Adrenal gland (tissue), 12 donors: ENCODE measurements around the gene THSD7B. TPM values are rescaled to one million over a fixed set of nuclear protein-coding genes. Genes with fewer than 3 reads are reported as not detected.

Experiments
- DNase-seq, 7 donors: peaks; one replicate each; pipeline ENCODE4 v3.0.0-alpha.2; 2019 to 2020
- H3K27ac ChIP-seq, 5 donors: fragments of 200-600 bp; sonication (generic) in 4 of 5; 1 replicate in 3 of 5; 2 replicates in 2 of 5; pipeline versions ENCODE4 v1.5.1 to v1.8.0; 2016 to 2020; ENCODE audit warnings: mild to moderate bottlenecking in 1 of 5
- H3K27me3 ChIP-seq: fragments of 200-600 bp; 2 replicates; pipeline ENCODE4 v1.8.0; 2021
- H3K36me3 ChIP-seq, 2 donors: fragments of 200-600 bp; replicated peaks in 1 of 2; 1 replicate in 1 of 2; 2 replicates in 1 of 2; pipeline versions ENCODE4 v1.5.1 to v1.8.0; 2018 to 2022
- H3K4me1 ChIP-seq, 2 donors: fragments of 200-600 bp; replicated peaks in 1 of 2; 1 replicate in 1 of 2; 2 replicates in 1 of 2; pipeline versions ENCODE4 v1.5.1 to v1.8.0; 2018 to 2021
- H3K4me3 ChIP-seq, 4 donors: fragments of 200-600 bp; sonication (generic) in 3 of 4; one replicate each; pipeline ENCODE4 v1.5.1; 2016 to 2018
- H3K9me3 ChIP-seq, 3 donors: fragments of 200-600 bp; sonication (generic) in 1 of 3; replicated peaks in 1 of 3; 1 replicate in 2 of 3; 2 replicates in 1 of 3; pipeline versions ENCODE4 v1.5.1 to v1.8.0; 2016 to 2021
- POLR2A ChIP-seq, 2 donors: fragments of 450-650 bp; IDR thresholded peaks; one replicate each; pipeline ENCODE4 v1.6.1; 2017; ENCODE audit warnings: antibody characterized with exemption in 2 of 2, mild to moderate bottlenecking in 2 of 2, moderate library complexity in 1 of 2
- WGBS, 4 donors: extraction: QIAGEN DNeasy Blood & Tissue Kit in 2 of 4; methylation state at CpG; one replicate each; pipeline versions ENCODE4 v1.1.5 to v1.1.7; 2013 to 2017; 5-methylcytosine and 5-hydroxymethylcytosine counted together
- intact Hi-C, 2 donors: fragments of 100-400 bp; cut with DNase I; formaldehyde crosslinking; loops; one replicate each; pipeline versions ENCODE4 v1.14.1 to v1.15.0; 2022 to 2023
- polyA plus RNA-seq, 3 donors: library from polyadenylated mRNA; stranded (reverse); fragments of 200-250 nt in 2 of 3; fragments of 350-450 nt in 1 of 3; fragmentation: Illumina TruSeq in 1 of 3; extraction: RNeasy Lipid Tissue Mini Kit (QIAGEN cat#74804) in 1 of 3; gene quantifications; one replicate each; pipeline ENCODE4 v1.2.3, GENCODE V29; 2013 to 2014
- total RNA-seq, 9 donors: library from RNA; depleted of rRNA in 4 of 9; stranded (reverse); fragments of >200 nt in 4 of 9; fragments of 120-200 nt in 1 of 9; fragmentation: NEBNext Ultra II Directional in 1 of 9; extraction: Animal tissue kit (Norgen Biotek cat#: 25700) in 1 of 9; gene quantifications; one replicate each; pipeline versions ENCODE4 v1.1.0 to v1.2.4, GENCODE V29; 2013 to 2023
- TF ChIP-seq, protein P1 (sequence below), 6 experiments: fragments of 450-650 bp in 4 of 6; fragments of 200-600 bp in 2 of 6; sonication (generic) in 1 of 6; IDR thresholded peaks; 1 replicate in 5 of 6; 2 replicates in 1 of 6; pipeline versions ENCODE4 v1.5.1 to v1.8.0; 2016 to 2021; ENCODE audit warnings: antibody characterized with exemption in 6 of 6, mild to moderate bottlenecking in 2 of 6, moderate library complexity in 1 of 6
- donor health status: healthy with polysubstance abuse.
- donor health status: Bipolar disorder and iron deficiency.
- donor health status: DM: yes; HTN: yes; CAD: no.
- donor health status: DM: no; HTN: no; CAD: no.
- donor health status: DM: no; HTN: no; CAD: no.
- donor health status: DM: yes; HTN: yes; CAD: no.

The THSD7B gene
- total and polyA plus RNA-seq, 12 donors = under 0.01 to 0.44 (median 0.12) TPM; not detected in 4

- no peaks in the 10 kb centered on the region for H3K27me3 ChIP-seq
- H3K36me3 ChIP-seq = no peaks in the 10 kb centered on the region
These were observed 413.6 kb downstream of the THSD7B start for GRCh38 chr2:137178951-137179377.

DNA sequence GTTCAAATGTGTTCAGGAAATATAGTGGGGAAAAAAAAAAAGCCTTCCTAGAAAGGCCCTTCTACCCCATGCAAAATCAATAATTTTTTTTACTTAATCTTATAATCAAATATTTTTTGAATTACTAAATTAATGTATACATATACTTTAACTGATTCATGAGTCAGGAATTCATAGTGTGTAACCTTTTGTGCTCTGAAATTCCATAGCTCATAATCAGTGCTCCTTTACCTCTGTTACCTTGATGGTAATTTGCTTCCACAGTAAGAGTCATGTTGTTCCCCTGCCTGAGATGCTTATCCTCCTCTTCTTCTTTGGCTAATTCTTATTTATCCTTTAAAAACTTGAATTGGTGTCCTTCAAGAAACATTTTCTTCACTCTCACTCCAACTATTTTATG is 414.2 kb downstream of the THSD7B start:
- Histone ChIP-seq H3K27ac (no peak overlapping the region), H3K4me1 (no peaks in the 10 kb centered on the region), H3K4me3 (no peak overlapping the region), H3K9me3 (no peaks in the 10 kb centered on the region), H3K36me3 (no peaks in the 10 kb centered on the region), H3K27me3 (no peaks in the 10 kb centered on the region)
- TF ChIP-seq POLR2A (IDR thresholded peaks at IDR 0.05) = no peak
- TF ChIP-seq, protein P1, sequence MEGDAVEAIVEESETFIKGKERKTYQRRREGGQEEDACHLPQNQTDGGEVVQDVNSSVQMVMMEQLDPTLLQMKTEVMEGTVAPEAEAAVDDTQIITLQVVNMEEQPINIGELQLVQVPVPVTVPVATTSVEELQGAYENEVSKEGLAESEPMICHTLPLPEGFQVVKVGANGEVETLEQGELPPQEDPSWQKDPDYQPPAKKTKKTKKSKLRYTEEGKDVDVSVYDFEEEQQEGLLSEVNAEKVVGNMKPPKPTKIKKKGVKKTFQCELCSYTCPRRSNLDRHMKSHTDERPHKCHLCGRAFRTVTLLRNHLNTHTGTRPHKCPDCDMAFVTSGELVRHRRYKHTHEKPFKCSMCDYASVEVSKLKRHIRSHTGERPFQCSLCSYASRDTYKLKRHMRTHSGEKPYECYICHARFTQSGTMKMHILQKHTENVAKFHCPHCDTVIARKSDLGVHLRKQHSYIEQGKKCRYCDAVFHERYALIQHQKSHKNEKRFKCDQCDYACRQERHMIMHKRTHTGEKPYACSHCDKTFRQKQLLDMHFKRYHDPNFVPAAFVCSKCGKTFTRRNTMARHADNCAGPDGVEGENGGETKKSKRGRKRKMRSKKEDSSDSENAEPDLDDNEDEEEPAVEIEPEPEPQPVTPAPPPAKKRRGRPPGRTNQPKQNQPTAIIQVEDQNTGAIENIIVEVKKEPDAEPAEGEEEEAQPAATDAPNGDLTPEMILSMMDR (IDR thresholded peaks at IDR 0.05) = no peak
- no peak for DNase-seq
- intact Hi-C loops = no loop called here

More at GRCh38 chr2:137178951-137179377, 413.6 kb downstream of the THSD7B start:
- H3K27ac ChIP-seq = no peak overlapping the region
- no peak overlapping the region for H3K4me3 ChIP-seq
- no peak for DNase-seq
- WGBS, 4 donors = 35 to 72% (median 60%) methylated on average over 2 of the region's 2 CpGs
- TF ChIP-seq POLR2A (IDR thresholded peaks at IDR 0.05) = no peak
- TF ChIP-seq, protein P1 (IDR thresholded peaks at IDR 0.05) = no peak
- H3K9me3 ChIP-seq = no peaks in the 10 kb centered on the region
- H3K4me1 ChIP-seq = no peaks in the 10 kb centered on the region
- intact Hi-C loops = no loop called here

- no peak for DNase-seq
- no peaks in the 10 kb centered on the region for H3K36me3 ChIP-seq
- intact Hi-C loops = no loop called here
- no peaks in the 10 kb centered on the region for H3K4me1 ChIP-seq
- TF ChIP-seq, protein P1 (IDR thresholded peaks at IDR 0.05) = no peak
- no peak for TF ChIP-seq POLR2A (IDR thresholded peaks at IDR 0.05)
- H3K4me3 ChIP-seq = no peak overlapping the region
- H3K27me3 ChIP-seq = no peaks in the 10 kb centered on the region
- WGBS, 4 donors = 56 to 72% (median 66%) methylated on average over 2 of the region's 2 CpGs
- no peaks in the 10 kb centered on the region for H3K9me3 ChIP-seq
- no peak overlapping the region for H3K27ac ChIP-seq
These were observed 414.7 kb downstream of the THSD7B start for GRCh38 chr2:137180012-137180411.

DNA sequence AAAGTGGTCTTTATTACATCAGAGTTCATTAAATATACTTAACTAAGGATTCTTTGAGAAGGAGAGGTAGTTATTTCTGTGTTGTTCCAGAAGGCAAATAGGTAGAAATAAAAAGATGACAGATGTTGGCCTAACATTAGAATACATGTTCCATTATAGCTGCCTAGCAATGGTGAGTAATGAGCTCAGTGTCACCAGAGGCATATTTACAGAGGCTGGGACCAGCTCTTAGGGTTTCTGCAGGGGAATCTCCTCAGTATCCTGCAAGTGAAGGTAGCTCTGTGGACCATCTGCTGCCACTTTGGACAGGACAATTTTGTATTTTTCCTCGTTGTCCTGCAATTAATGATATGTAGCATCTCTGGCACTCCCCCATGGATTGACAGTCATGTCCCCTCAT is 416.0 kb downstream of the THSD7B start:
- Histone ChIP-seq H3K4me3 (no peak overlapping the region), H3K36me3 (no peaks in the 10 kb centered on the region), H3K4me1 (no peaks in the 10 kb centered on the region), H3K27me3 (no peaks in the 10 kb centered on the region), H3K27ac (no peak overlapping the region), H3K9me3 (no peaks in the 10 kb centered on the region)
- WGBS, 4 donors = 59 to 89% (median 81%) methylated on average over 1 of the region's 1 CpG
- no peak for DNase-seq
- intact Hi-C loops = no loop called here
- TF ChIP-seq POLR2A (IDR thresholded peaks at IDR 0.05) = no peak
- TF ChIP-seq, protein P1 (IDR thresholded peaks at IDR 0.05) = no peak
